Stimulated activated naive CD8-positive, alpha-beta T cell treated with anti-CD3 and anti-CD28 coated beads, Interleukin-15, Interleukin-2, amounts not matched to agents 100 U/mL and 50 U/mL, for 24 hours (primary cell): Measurements from ENCODE around the gene SLC9A5.

Source experiments
- ATAC-seq: fragments of 150-1000 bp; cut with Tn5 transposase; one replicate; pipeline ENCODE4 v1.10.0; 2021
- DNase-seq: peaks from one replicate; pipeline ENCODE4 v3.0.0; 2021

The SLC9A5 gene

GRCh38 chr16:67281536-67282446 lies 33.0 kb downstream of the SLC9A5 start:
- no peak for DNase-seq
- no peak for ATAC-seq

GRCh38 chr16:67282447-67282805 lies 33.6 kb downstream of the SLC9A5 start:
- ATAC-seq (no peak), DNase-seq (no peak)

GRCh38 chr16:67283039-67283825 lies 34.5 kb downstream of the SLC9A5 start:
- DNase-seq (no peak), ATAC-seq (no peak)

GRCh38 chr16:67283826-67284555 lies 35.2 kb downstream of the SLC9A5 start:
- DNase-seq = no peak
- ATAC-seq = no peak

- ATAC-seq (no peak), DNase-seq (no peak)
Observed at GRCh38 chr16:67284699-67285646, 36.2 kb downstream of the SLC9A5 start.

GRCh38 chr16:67286441-67287235 lies 37.9 kb downstream of the SLC9A5 start:
- DNase-seq = no peak
- no peak for ATAC-seq

- DNase-seq = no peak
- no peak for ATAC-seq
Observed at GRCh38 chr16:67287960-67288359, 39.2 kb downstream of the SLC9A5 start.

- DNase-seq (no peak), ATAC-seq (no peak)
Observed at GRCh38 chr16:67291461-67291860, 42.7 kb downstream of the SLC9A5 start.

- no peak for ATAC-seq
- DNase-seq = no peak
Observed at GRCh38 chr16:67294171-67294757, 45.5 kb downstream of the SLC9A5 start.

- ATAC-seq = no peak
- DNase-seq = no peak
Observed at GRCh38 chr16:67294938-67295361, 46.2 kb downstream of the SLC9A5 start.

- DNase-seq = no peak
- ATAC-seq = no peak
Observed at GRCh38 chr16:67296420-67296819, 47.6 kb downstream of the SLC9A5 start.

- DNase-seq (no peak), ATAC-seq (no peak)
Observed at GRCh38 chr16:67298277-67298676, 49.5 kb downstream of the SLC9A5 start.

- ATAC-seq (no peak), DNase-seq (no peak)
Observed at GRCh38 chr16:67299269-67299668, 50.5 kb downstream of the SLC9A5 start.

- ATAC-seq (no peak), DNase-seq (no peak)
Observed at GRCh38 chr16:67301080-67301782, 52.5 kb downstream of the SLC9A5 start.

GRCh38 chr16:67302076-67302475 lies 53.3 kb downstream of the SLC9A5 start:
- DNase-seq (no peak), ATAC-seq (no peak)

- ATAC-seq (no peak), DNase-seq (no peak)
Observed at GRCh38 chr16:67302970-67303369, 54.2 kb downstream of the SLC9A5 start.

GRCh38 chr16:67304020-67304419 lies 55.2 kb downstream of the SLC9A5 start:
- no peak for ATAC-seq

GRCh38 chr16:67305216-67306071 lies 56.7 kb downstream of the SLC9A5 start:
- DNase-seq (no peak), ATAC-seq (no peak)

More at GRCh38 chr16:67304020-67304419, 55.2 kb downstream of the SLC9A5 start:
- DNase-seq = no peak

- ATAC-seq = no peak
- no peak for DNase-seq
Observed at GRCh38 chr16:67310561-67310960, 61.8 kb downstream of the SLC9A5 start.
